ENCODE measurements around the gene STS.
A peak's percentile ranks its signal among the peaks of the same experiment; 100 is the strongest.

The STS gene

DNA sequence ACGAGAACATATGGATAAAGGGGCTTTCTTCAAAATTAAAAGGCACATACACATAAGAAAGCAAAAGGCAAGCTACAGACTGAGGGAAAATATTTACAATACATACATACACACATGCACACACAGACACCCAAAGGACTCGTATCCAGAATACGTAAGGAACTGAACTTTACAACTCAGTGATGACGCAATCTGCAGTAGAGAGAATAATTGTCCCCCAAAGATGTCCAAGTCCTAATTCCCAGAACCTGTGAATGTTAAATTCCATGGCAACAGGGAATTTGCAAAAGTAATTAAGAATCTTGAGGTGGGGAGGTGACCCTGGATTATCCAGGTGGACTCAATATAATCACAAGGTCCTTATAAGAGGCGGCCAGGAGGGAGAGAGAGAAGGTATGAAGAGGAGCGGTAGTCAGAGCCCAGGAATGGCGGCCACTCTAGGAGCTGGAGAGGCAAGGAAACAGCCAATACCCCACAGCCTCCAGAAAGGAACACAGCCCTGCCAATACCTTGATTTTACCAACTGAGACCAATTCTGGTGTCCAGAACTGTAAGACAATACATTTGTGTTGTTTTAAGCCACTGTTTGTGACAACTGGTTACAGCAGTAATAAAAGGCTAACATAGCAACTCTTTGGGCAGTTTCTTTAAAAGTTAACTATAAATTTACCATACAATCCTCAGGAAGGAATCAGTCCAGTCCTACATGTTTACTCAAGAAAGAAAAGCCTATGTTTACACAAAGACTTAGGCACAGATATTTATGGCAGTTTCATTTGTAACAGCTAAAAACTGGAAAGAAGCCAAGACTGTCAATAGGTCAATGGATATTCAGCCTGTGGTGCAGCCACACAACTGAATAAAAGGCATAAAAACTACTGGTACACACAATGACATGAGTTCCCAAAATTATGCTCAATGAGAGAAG, 27.3 kb upstream of the STS start:
- no peak overlapping the region for H3K27ac Mint-ChIP-seq
- DNase-seq (ENCODE audit: low spot score in 2 of 2): no peak
- H3K36me3 Mint-ChIP-seq: peaks cover 19% of the 10 kb centered on the region
- peaks cover 16% of the 10 kb centered on the region for H3K4me1 Mint-ChIP-seq
- ATAC-seq (ENCODE audit: low read depth): no peak
- H3K9me3 Mint-ChIP-seq: no peaks in the 10 kb centered on the region
- no peak overlapping the region for H3K4me3 Mint-ChIP-seq
- no peaks in the 10 kb centered on the region for H3K27me3 Mint-ChIP-seq

DNA sequence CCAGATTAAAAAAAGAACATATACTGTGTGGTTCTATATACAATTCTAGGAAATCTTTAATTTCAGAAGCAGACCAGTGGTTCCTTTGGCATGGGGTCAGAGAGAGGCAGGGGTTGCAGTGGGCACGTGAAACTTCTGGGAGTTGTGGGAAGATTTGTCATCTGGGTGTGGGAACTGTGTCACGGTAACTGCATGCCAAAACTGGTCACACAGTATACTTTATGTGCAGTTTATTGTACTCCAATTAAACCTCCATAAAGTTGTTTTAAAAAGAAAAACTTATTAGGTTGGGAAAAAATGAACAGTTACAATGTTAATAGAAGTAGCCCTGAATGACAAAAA, 26.7 kb upstream of the STS start:
- no peak overlapping the region for H3K4me3 Mint-ChIP-seq
- H3K27ac Mint-ChIP-seq: no peak overlapping the region
- no peaks in the 10 kb centered on the region for H3K9me3 Mint-ChIP-seq
- ATAC-seq (ENCODE audit: low read depth): no peak
- H3K36me3 Mint-ChIP-seq: peaks cover 19% of the 10 kb centered on the region
- no peaks in the 10 kb centered on the region for H3K27me3 Mint-ChIP-seq
- H3K4me1 Mint-ChIP-seq: peaks cover 13% of the 10 kb centered on the region
- no peak for DNase-seq (ENCODE audit: low spot score in 2 of 2)

DNA sequence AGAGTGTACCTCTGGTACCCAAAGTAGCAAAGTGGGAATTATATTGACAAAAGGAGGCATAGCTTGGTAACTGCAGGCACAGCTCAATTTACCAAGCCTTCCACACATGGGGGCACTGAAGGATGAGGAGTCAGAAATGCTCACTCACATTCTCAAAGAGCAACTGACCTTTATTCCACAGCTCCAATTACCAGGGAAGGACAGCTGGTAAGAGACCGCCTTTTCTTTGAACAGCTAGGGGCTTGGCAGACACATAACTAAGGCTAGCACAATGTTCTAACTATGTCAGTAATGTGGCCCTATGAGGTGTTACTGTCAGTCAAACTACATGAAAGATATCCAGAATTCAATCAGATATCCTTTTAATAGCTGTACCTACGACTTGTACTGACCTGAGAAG, 20.5 kb upstream of the STS start:
- peaks cover 11% of the 10 kb centered on the region for H3K36me3 Mint-ChIP-seq
- no peaks in the 10 kb centered on the region for H3K9me3 Mint-ChIP-seq
- no peaks in the 10 kb centered on the region for H3K27me3 Mint-ChIP-seq
- ATAC-seq (ENCODE audit: low read depth) (no peak), DNase-seq (ENCODE audit: low spot score in 2 of 2) (no peak)
- no peak overlapping the region for H3K4me3 Mint-ChIP-seq
- H3K27ac Mint-ChIP-seq: no peak overlapping the region
- H3K4me1 Mint-ChIP-seq: peaks cover 4% of the 10 kb centered on the region

DNA sequence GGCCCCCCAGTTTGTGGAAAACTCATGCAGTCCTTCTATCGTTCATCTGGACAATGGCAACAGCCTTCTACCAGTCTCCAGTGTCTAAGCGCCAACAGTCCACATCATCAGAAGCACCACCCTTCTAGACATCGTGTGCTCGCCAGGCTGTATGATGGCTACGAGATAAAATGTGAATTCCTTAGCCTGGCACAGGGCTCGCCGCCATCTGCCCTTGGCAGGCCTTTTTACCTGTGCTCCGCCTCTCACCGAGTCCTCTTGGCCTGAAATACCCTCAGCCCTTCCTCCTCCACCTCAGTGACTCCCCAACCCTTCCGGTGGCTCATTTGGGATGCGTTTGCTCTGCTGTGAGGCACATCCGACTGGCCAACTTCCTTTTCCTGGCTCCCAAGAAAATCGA, 15.9 kb upstream of the STS start:
- no peaks in the 10 kb centered on the region for H3K9me3 Mint-ChIP-seq
- H3K4me1 Mint-ChIP-seq: peaks cover 17% of the 10 kb centered on the region
- DNase-seq (ENCODE audit: low spot score in 2 of 2) (no peak), ATAC-seq (ENCODE audit: low read depth) (no peak)
- H3K36me3 Mint-ChIP-seq: peaks cover 2% of the 10 kb centered on the region
- no peak overlapping the region for H3K27ac Mint-ChIP-seq
- H3K4me3 Mint-ChIP-seq: no peak overlapping the region
- H3K27me3 Mint-ChIP-seq: no peaks in the 10 kb centered on the region

DNA sequence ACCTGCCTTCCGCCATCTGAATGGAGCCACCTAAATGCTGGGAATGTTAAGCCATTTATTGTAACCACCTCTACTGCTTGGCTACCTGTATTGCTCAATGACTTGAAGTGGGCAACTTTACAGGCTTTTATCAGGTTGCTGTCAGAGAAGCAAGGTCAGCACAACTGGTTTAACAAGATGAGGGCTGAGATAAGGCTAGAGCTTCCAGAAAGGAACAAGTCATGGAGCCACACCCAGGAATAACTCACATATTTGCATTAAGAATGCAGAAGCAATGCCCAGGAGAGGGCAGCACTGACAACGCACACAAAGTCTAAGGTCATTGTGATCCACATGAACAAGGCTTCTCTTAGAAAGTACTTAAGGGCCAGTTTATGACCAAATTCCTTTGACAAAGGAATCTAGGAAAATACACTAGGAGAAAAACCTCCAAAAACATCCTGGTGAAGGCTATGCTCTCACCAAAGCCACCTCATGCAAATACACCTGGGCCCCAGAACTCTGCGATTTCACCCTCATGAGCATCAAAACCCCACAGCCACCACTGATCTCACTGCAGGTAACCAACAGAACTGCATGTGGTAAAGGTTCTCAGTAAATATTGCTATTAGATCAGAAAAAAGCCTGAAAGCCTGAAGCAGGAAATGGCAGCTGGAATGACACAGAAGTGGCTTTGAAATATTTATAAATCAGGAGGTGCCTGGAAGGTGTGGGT, 15.0 kb upstream of the STS start:
- Mint-ChIP-seq H3K27ac (peak overlapping the region; percentile 65), H3K36me3 (peaks cover 2% of the 10 kb centered on the region), H3K4me1 (peaks cover 17% of the 10 kb centered on the region), H3K9me3 (no peaks in the 10 kb centered on the region), H3K4me3 (no peak overlapping the region), H3K27me3 (no peaks in the 10 kb centered on the region)
- ATAC-seq (ENCODE audit: low read depth) (peak; percentile 37), DNase-seq (ENCODE audit: low spot score in 2 of 2) (no peak)

DNA sequence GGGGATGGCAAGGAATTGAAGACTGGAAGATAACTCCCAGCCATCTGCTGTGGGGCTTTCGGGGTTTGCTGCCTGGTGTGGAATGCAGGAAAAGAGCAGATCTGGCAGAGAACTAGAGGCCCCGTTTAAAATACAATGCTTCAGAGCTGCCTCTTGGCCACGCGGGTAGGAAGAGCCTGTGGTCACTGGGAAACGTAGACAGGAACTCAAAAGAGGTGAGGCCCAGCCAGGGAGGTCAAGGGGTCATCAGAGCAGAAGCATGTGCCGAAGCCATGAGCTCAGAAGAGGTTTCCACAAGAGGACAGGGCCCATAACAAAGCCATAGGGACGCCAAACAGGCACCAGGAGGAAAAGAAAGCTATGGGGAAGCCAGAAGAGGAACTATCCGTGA, 14.5 kb upstream of the STS start:
- no peak for ATAC-seq (ENCODE audit: low read depth)
- H3K27me3 Mint-ChIP-seq: no peaks in the 10 kb centered on the region
- peaks cover 2% of the 10 kb centered on the region for H3K36me3 Mint-ChIP-seq
- no peak for DNase-seq (ENCODE audit: low spot score in 2 of 2)
- no peak overlapping the region for H3K4me3 Mint-ChIP-seq
- H3K4me1 Mint-ChIP-seq: peaks cover 17% of the 10 kb centered on the region
- H3K27ac Mint-ChIP-seq: peak overlapping the region; percentile 65
- H3K9me3 Mint-ChIP-seq: no peaks in the 10 kb centered on the region

DNA sequence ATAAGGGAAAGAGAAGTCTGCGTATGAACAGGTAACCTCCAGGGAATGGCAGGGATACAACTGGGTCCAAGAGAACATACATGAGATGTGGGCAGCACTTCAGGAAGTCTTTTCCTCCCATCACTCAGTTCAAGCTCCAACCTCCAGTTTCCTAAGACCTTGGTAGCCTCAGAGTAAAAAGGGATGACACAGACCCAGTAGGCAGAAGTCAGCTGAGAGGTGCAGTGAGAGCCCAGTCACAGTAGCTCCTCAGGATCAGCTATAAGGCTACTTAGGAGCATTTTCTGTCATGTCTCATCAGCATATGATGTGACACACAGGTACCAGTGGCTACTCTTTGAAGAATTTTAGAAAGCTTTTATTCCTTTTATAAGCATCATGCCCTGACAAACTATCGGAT, 12.5 kb upstream of the STS start:
- H3K4me3 Mint-ChIP-seq: no peak overlapping the region
- DNase-seq (ENCODE audit: low spot score in 2 of 2) (no peak), ATAC-seq (ENCODE audit: low read depth) (no peak)
- no peak overlapping the region for H3K27ac Mint-ChIP-seq
- H3K27me3 Mint-ChIP-seq: no peaks in the 10 kb centered on the region
- H3K36me3 Mint-ChIP-seq: peaks cover 2% of the 10 kb centered on the region
- H3K4me1 Mint-ChIP-seq: peaks cover 20% of the 10 kb centered on the region
- no peaks in the 10 kb centered on the region for H3K9me3 Mint-ChIP-seq

DNA sequence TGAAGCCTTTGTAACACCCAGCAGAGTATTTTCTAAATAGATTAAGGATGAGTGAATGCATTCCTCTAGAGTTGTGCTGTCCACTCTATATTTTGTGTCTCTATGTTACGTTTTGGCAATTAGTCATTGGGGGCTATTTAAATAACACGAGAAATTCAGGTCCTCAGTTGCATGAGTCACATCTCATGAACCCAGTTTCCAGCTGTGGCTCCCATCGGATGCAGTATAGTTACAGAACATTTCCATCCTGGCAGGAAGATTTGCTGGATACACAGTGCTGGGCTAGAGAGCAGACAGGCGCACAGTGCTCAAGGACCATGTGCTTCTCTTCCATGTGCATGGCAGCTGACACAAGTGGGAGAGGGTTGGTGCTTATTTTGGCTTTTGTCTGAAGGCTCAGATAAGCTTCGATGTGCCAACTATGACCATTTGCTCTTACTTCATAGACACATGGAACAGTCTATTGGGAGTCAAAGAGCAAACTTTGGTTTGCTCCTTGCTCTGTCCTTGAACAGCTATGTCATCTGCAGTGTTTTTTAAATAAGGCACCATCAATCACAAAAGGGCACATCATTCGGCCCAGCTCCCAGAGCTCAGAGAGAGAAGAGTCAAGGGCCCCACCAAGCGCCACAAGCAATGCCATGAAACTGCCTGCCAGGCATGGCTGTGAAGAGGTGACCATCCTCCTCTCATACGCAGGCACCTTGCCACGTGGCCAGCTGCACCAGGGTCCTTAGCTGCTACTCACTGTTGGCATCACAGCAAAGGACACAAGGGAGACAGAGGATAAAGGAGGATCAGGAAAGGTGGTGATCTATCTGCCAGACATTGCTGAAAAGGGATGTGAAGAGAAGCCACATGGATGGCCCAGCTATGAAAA, 8.1 kb upstream of the STS start:
- no peak for DNase-seq (ENCODE audit: low spot score in 2 of 2)

DNA sequence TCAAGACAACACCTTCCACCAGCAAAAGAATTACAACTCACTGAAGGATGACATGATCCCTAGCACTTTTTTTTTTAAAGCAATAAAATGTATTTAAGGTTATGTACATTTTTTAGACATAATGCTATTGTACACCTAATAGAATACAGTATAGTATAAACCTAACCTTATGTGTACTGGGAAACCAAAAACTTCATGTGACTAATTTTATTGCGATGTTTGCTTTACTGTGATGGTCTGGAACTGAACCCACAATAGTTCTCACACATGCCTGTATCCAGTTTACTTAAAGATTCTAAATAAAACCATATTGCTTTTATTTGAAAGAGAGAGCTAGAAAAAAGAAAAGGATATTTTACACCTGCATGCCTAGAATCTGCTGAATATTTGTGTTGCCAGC, 4.4 kb upstream of the STS start:
- peaks cover 5% of the 10 kb centered on the region for H3K4me1 Mint-ChIP-seq
- DNase-seq (ENCODE audit: low spot score in 2 of 2): no peak
- no peak overlapping the region for H3K27ac Mint-ChIP-seq
- H3K27me3 Mint-ChIP-seq: no peaks in the 10 kb centered on the region
- ATAC-seq (ENCODE audit: low read depth): no peak
- H3K36me3 Mint-ChIP-seq: no peaks in the 10 kb centered on the region
- no peak overlapping the region for H3K4me3 Mint-ChIP-seq
- no peaks in the 10 kb centered on the region for H3K9me3 Mint-ChIP-seq

More for the DNA sequence above, 8.1 kb upstream of the STS start:
- Mint-ChIP-seq H3K36me3 (no peaks in the 10 kb centered on the region), H3K4me1 (peaks cover 6% of the 10 kb centered on the region), H3K27ac (no peak overlapping the region), H3K27me3 (no peaks in the 10 kb centered on the region), H3K4me3 (no peak overlapping the region), H3K9me3 (no peaks in the 10 kb centered on the region)
- ATAC-seq (ENCODE audit: low read depth): no peak

DNA sequence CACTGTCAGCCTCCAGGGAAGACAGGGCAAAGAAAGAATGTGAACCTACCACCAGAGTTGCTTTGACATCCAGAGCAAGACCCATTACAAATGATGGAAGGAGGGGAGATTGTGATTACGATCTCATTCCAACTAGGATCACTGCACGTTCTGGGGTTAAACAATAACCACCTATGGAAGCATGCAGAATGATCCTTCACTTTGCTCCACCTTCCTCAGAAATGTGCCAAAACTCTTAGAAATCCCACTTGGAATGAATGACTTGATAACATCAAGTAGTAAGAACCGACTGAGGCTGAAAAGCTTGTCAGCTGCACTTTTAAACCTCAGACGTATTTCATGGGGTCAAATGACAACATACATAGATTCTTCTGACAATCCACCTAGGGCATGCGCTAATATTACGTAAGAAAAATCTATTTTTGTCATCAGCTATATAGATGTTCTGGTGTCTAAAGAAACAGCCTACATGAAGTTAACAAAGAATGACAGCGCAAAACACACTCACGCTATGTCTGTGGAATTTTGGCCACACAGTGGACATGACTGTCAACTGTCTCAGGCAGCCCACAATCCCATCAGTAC, 3.5 kb upstream of the STS start:
- H3K27me3 Mint-ChIP-seq: no peaks in the 10 kb centered on the region
- no peak overlapping the region for H3K27ac Mint-ChIP-seq
- ATAC-seq (ENCODE audit: low read depth): no peak
- no peak overlapping the region for H3K4me3 Mint-ChIP-seq
- no peaks in the 10 kb centered on the region for H3K9me3 Mint-ChIP-seq
- peaks cover 5% of the 10 kb centered on the region for H3K4me1 Mint-ChIP-seq
- H3K36me3 Mint-ChIP-seq: no peaks in the 10 kb centered on the region
- no peak for DNase-seq (ENCODE audit: low spot score in 2 of 2)

DNA sequence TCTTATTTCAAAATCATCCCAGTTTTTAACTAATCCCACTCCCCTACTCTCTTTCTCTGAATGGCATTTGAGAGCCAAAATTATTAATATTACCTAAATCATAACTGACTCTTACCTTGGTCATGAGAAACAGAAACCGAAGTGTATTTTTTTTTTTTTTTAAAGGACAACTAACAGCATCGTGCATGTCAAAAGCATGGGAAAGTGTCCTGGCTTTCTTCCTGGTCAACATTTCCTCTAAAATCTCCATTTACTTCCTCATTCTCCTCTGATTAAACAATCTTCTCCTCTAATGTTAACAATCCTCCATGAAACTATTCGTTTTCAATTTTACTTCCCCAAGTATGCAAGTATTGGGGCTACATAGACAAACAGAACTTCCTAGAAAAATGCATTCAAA, 2.1 kb upstream of the STS start:
- peaks cover 2% of the 10 kb centered on the region for H3K4me1 Mint-ChIP-seq
- H3K27ac Mint-ChIP-seq: peak overlapping the region; percentile 63
- H3K4me3 Mint-ChIP-seq: no peak overlapping the region
- no peak for ATAC-seq (ENCODE audit: low read depth)
- DNase-seq (ENCODE audit: low spot score in 2 of 2): no peak
- no peaks in the 10 kb centered on the region for H3K27me3 Mint-ChIP-seq
- H3K36me3 Mint-ChIP-seq: no peaks in the 10 kb centered on the region
- no peaks in the 10 kb centered on the region for H3K9me3 Mint-ChIP-seq

DNA sequence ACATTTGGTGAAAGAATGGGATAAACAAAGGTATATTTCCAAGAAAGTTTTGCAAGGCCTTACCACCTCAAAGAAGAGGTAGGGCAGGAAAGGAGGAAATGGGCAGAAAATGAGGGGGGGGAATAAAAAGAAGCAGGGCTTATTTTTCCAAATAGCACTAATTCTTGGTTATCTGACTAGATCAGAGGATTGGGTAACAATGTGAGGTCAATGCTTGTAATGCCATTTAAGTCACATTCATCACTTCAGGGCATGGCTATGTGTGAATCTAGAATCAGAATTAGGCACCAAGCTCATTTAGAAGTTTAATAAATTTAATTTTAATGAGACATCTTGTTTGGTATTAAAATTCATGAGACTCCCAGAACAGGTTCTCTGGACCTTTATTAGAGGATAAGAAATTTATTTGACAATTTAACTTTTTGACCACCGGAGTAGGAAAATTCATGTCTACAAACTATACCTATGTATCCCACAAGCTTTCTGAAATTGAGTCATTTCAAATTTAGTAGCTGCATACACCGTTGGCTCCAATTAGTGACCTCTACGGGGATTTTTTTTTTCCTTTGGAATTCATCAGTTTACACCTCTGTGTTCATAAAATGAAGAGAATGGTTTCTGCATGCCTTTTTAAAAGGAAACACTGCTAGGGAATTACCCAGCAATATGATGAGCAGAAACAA, 1.4 kb upstream of the STS start:
- no peaks in the 10 kb centered on the region for H3K36me3 Mint-ChIP-seq
- peak overlapping the region; percentile 32 for H3K4me3 Mint-ChIP-seq
- DNase-seq (ENCODE audit: low spot score in 2 of 2) (no peak), ATAC-seq (ENCODE audit: low read depth) (no peak)
- peaks cover 2% of the 10 kb centered on the region for H3K4me1 Mint-ChIP-seq
- no peaks in the 10 kb centered on the region for H3K27me3 Mint-ChIP-seq
- peak overlapping the region; percentile 63 for H3K27ac Mint-ChIP-seq
- H3K9me3 Mint-ChIP-seq: no peaks in the 10 kb centered on the region

DNA sequence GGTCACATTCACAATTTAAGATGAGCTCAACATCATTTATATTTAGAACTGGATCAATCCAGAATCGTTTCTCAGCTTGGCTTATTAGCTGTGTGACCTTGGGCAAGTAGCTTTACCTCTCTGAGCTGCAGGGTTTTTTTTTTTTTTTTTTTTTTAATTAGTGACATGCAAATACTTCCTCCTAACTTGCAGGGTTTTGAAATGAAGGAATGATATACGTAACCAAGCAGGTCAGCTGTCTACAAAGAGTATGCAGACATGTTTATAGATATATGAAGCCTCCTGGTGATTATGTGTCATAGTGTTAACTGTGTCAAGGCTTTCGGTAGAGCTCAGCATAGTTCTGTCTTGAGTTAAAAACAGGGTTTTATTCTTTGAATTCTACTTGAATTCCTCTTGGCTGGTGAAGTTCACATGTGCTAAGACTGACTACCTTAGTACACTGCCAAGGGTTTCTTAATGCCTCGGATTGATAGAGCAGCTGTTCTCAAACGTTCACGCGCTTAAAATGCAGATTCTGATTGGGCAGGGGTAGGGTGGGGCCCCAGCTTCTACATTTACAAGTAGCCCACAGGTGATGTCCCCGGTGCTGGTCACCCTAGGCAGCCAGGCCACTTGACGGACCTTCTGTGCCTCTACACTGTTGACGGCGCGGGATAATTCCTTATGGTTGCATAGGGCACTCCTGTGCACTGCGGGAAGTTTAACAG, 654 bp upstream of the STS start:
- Mint-ChIP-seq H3K27me3 (no peaks in the 10 kb centered on the region), H3K4me1 (peaks cover 2% of the 10 kb centered on the region), H3K9me3 (no peaks in the 10 kb centered on the region), H3K4me3 (peak overlapping the region; percentile 84), H3K27ac (peak overlapping the region; percentile 87), H3K36me3 (no peaks in the 10 kb centered on the region)
- ATAC-seq (ENCODE audit: low read depth): no peak
- no peak for DNase-seq (ENCODE audit: low spot score in 2 of 2)
